Measurements from ENCODE around the gene CCDC116. TPM values are rescaled to one million over a fixed set of nuclear protein-coding genes. Genes with fewer than 3 reads are reported as not detected.
"Not testable (repeated sequence)": the region's sequence is repeated elsewhere in the genome, so short reads cannot be mapped to it uniquely, and the experiment has no call there.

The CCDC116 gene
- total RNA-seq, 4 donors from 2014 or later = 1.5 to 3.5 TPM; not detected in 2

DNA sequence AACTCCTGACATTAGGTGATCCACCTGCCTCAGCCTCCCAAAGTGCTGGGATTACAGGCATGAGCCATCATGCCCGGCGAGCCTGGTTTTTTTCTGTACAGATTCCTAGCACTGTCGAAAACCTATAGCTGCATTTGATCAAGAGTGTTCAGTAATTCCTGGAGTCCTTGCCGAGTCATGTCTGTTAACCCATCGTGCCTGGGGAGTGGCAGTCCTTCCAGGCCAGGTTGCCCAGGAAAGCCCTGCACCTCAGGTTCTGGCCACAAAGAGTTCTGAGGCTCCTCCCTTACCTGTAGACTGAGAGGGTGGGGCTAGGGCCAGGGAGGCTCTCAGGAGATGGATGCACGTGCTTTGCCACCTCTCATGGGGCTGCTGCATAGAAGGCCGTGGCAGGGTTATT is 19.7 kb upstream of the CCDC116 start:
- TF ChIP-seq, protein P1, sequence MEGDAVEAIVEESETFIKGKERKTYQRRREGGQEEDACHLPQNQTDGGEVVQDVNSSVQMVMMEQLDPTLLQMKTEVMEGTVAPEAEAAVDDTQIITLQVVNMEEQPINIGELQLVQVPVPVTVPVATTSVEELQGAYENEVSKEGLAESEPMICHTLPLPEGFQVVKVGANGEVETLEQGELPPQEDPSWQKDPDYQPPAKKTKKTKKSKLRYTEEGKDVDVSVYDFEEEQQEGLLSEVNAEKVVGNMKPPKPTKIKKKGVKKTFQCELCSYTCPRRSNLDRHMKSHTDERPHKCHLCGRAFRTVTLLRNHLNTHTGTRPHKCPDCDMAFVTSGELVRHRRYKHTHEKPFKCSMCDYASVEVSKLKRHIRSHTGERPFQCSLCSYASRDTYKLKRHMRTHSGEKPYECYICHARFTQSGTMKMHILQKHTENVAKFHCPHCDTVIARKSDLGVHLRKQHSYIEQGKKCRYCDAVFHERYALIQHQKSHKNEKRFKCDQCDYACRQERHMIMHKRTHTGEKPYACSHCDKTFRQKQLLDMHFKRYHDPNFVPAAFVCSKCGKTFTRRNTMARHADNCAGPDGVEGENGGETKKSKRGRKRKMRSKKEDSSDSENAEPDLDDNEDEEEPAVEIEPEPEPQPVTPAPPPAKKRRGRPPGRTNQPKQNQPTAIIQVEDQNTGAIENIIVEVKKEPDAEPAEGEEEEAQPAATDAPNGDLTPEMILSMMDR (IDR thresholded peaks at IDR 0.05) = no peak
- no peak for TF ChIP-seq POLR2A (IDR thresholded peaks at IDR 0.05)
- no peaks in the 10 kb centered on the region for H3K4me1 ChIP-seq
- H3K36me3 ChIP-seq = no peaks in the 10 kb centered on the region
- H3K9me3 ChIP-seq = no peaks in the 10 kb centered on the region
- H3K27me3 ChIP-seq = no peaks in the 10 kb centered on the region
- DNase-seq = no peak
- H3K27ac ChIP-seq = no peak overlapping the region
- H3K4me3 ChIP-seq = no peak overlapping the region
- intact Hi-C loops (cut with DNase I; ENCODE audit: low total_unique reads) = no loop called here

DNA sequence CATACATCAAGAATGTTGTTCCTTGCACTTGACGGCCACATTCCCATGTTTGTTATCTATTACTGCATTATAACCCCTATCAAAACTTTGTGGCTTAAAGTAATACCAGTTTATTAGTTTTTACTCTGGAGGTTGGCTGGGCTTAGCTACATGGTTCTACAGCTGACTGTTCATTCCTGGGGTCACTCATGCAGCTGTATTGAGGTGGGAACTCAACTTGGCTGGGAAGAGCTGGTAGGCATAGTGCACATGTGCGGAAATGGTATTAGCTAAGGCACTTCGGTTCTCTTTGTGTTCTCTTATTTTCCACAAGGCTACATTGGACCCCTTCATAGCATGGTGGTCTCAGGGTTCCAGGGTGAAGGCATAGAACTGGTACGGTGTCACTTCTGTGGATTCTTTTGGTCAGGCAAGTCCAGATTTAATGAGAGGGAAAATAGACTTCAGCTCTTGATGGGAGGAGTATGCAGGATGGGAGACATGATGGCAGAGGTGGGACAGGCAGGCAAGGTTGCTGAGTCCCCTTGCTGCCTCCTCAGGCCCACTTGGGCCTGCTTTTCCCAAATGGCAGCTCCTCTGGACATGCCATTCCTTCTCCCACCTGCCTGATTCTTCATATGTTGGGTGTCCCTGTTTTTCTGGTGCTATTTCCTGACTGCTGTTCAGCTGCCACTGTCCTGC is 18.9 kb upstream of the CCDC116 start:
- Histone ChIP-seq H3K4me3 (no peak overlapping the region), H3K27ac (no peak overlapping the region), H3K27me3 (no peaks in the 10 kb centered on the region), H3K36me3 (no peaks in the 10 kb centered on the region), H3K4me1 (no peaks in the 10 kb centered on the region), H3K9me3 (no peaks in the 10 kb centered on the region)
- intact Hi-C loops (cut with DNase I; ENCODE audit: low total_unique reads) = no loop called here
- TF ChIP-seq, protein P1 (IDR thresholded peaks at IDR 0.05) = no peak
- no peak for TF ChIP-seq POLR2A (IDR thresholded peaks at IDR 0.05)
- no peak for DNase-seq

DNA sequence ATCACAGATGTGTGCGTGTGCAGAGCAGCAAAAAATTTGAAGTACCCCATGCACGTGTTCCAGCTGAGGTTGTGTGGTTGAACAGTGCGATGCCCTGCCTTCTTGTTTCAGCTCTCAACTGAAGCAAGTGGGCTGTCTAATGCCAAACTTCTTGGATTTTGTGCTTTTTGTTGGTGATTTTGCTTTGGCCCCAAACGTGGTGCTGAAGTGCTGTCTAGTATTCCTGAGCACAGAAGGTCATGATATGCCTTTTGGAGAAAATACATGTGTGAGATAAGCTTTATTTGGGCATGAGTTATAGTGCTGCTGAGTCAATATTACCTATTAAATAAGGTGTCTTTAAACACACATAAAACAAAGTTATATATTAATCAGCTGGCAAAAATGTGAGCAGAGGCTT is 16.8 kb upstream of the CCDC116 start:
- Histone ChIP-seq H3K4me3 (no peak overlapping the region), H3K36me3 (no peaks in the 10 kb centered on the region), H3K27ac (no peak overlapping the region), H3K4me1 (no peaks in the 10 kb centered on the region), H3K27me3 (no peaks in the 10 kb centered on the region), H3K9me3 (no peaks in the 10 kb centered on the region)
- intact Hi-C loops (cut with DNase I; ENCODE audit: low total_unique reads) = no loop called here
- DNase-seq = no peak
- no peak for TF ChIP-seq POLR2A (IDR thresholded peaks at IDR 0.05)
- TF ChIP-seq, protein P1 (IDR thresholded peaks at IDR 0.05) = no peak

DNA sequence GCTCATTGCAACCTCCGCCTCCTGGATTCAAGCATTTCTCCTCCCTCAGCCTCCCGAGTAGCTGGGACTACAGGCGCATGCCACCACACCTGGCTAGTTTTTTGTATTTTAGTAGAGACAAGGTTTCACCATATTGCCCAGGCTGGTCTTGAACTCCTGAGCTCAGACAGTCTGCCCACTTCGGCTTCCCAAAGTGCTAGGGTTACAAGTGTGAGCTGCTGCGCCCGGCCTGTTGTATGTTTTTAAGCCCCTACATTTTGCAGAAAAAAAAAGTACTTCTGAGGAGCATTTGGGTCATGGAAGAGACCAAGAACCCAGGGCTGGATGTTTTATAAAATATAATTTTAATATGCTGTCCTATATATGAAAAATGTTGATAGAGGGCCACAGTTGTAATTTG is 15.2 kb upstream of the CCDC116 start:
- intact Hi-C loops (cut with DNase I; ENCODE audit: low total_unique reads); H3K27me3 ChIP-seq; DNase-seq; H3K4me1 ChIP-seq; H3K36me3 ChIP-seq; H3K27ac ChIP-seq; H3K9me3 ChIP-seq; H3K4me3 ChIP-seq: not testable (repeated sequence)

DNA sequence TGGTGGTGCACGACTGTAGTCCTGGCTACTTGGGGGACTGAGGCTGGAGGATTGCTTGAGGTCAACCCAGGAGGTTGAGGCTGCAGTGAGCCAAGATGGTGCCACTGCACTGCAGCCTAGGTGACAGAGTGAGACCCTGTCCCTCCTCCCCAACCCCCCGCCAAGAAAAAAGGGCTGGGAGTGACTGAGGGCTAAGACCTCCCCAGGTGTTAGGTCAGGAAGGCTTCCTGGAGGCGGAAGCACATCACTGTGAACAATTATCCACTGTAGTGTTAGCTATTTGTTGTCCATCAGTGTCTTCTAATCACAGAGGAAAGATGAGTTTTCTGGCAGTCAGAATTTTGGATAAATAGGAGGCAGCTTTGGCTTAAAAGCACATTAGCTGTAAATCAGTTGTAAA is 11.5 kb upstream of the CCDC116 start:
- Histone ChIP-seq H3K4me3 (no peak overlapping the region), H3K36me3 (no peaks in the 10 kb centered on the region), H3K4me1 (peaks cover 0 to 3% of the 10 kb centered on the region in 2 donors), H3K9me3 (no peaks in the 10 kb centered on the region), H3K27ac (no peak overlapping the region), H3K27me3 (no peaks in the 10 kb centered on the region)
- intact Hi-C loops (cut with DNase I; ENCODE audit: low total_unique reads) = no loop called here
- no peak for TF ChIP-seq POLR2A (IDR thresholded peaks at IDR 0.05)
- TF ChIP-seq, protein P1 (IDR thresholded peaks at IDR 0.05) = no peak
- no peak for DNase-seq

All from uterus (tissue), 4 donors.